Measurements from ENCODE around the gene SAMD13.

GRCh38 chr1:84352298-84353106 lies 51.0 kb downstream of the SAMD13 start:
- no peak for TF ChIP-seq CTCF (IDR thresholded peaks at IDR 0.05)
- no peak for TF ChIP-seq EZH2 (IDR thresholded peaks at IDR 0.05; ENCODE audit: borderline replicate concordance, insufficient read depth, low read depth, low read length, poor library complexity, severe bottlenecking)

Measured in B cell (primary cell).